A549 (cell line): ENCODE data around the gene HS6ST2. TPM values are rescaled to one million over a fixed set of nuclear protein-coding genes. Genes with fewer than 3 reads are reported as not detected.

Experiments
- ATAC-seq, 2 experiments: fragments of 200-7000 bp in 1 of 2; fragments of >200 bp in 1 of 2; cut with Nextera tagmentation in 1 of 2; cut with Tn5 transposase in 1 of 2; 3 replicates each; pipeline versions ENCODE4 v1.8.0 to v1.9.1; 2018 to 2020; ENCODE audit warnings: mild to moderate bottlenecking in 1 of 2, moderate library complexity in 1 of 2
- CTCF ChIA-PET: fragments of 300-600 bp; sonication (Branson Sonifier 250); formaldehyde crosslinking; extraction: SDS; loops from one replicate; lab custom pipeline; 2021; ENCODE audit warnings: antibody characterized with exemption, inconsistent platforms; lab: Yijun Ruan, JAX
- POLR2A ChIA-PET: fragments of 350-600 bp; formaldehyde crosslinking; extraction: SDS; loops from one replicate; lab custom pipeline; 2021; ENCODE audit warnings: antibody characterized with exemption, inconsistent platforms; lab: Yijun Ruan, JAX
- DNase-seq, 2 experiments: peaks; one replicate each; pipeline versions ENCODE4 v3.0.0 to v3.0.0-alpha.2; 2011 to 2016; ENCODE audit warnings: low read depth in 1 of 2, low spot score in 1 of 2
- FAIRE-seq: peaks from 2 replicates; lab custom pipeline; 2011; peaks lifted over from hg19 to GRCh38; lab: Jason Lieb, UNC
- H3K27ac ChIP-seq, 2 experiments: fragments of >200 bp; sonication (Bioruptor Twin); formaldehyde crosslinking; 3 replicates each; pipeline ENCODE4 v1.5.1; 2016 to 2017
- H3K4me1 ChIP-seq: fragments of >200 bp; sonication (Bioruptor Twin); formaldehyde crosslinking; 3 replicates; pipeline ENCODE4 v1.6.1; 2016
- H3K4me2 ChIP-seq: fragments of >200 bp; sonication (Bioruptor Twin); formaldehyde crosslinking; 3 replicates; pipeline ENCODE4 v1.6.1; 2016
- H3K4me3 ChIP-seq: fragments of >200 bp; sonication (Bioruptor Twin); formaldehyde crosslinking; 3 replicates; pipeline ENCODE4 v1.5.1; 2016
- H3K9me3 ChIP-seq: fragments of >200 bp; sonication (Bioruptor Twin); formaldehyde crosslinking; 3 replicates; pipeline ENCODE4 v1.6.1; 2016
- BHLHE40 ChIP-seq: IDR thresholded peaks from 2 replicates; pipeline ENCODE4 v1.6.1; 2012; ENCODE audit warnings: low read depth, low read length, inconsistent platforms
- CHD4 ChIP-seq: fragments of 200-600 bp; sonication (generic); IDR thresholded peaks from 2 replicates; pipeline ENCODE4 v1.6.1; 2016; ENCODE audit warnings: antibody characterized with exemption, mild to moderate bottlenecking, borderline replicate concordance
- FOSL2 ChIP-seq, 2 experiments: fragments of 450-650 bp in 1 of 2; fragments of >200 bp in 1 of 2; sonication (Bioruptor Twin) in 1 of 2; formaldehyde crosslinking; IDR thresholded peaks; 2 replicates each; pipeline versions ENCODE4 v1.5.0 to v1.6.1; 2016 to 2020; ENCODE audit warnings: mild to moderate bottlenecking in 1 of 2, moderate library complexity in 1 of 2
- FOXS1 ChIP-seq: fragments of 250-450 bp; sonication (Bioruptor Pico); IDR thresholded peaks from 2 replicates; pipeline ENCODE4 v1.5.0; 2020; ENCODE audit warnings: mild to moderate bottlenecking, moderate library complexity
- GATA3 ChIP-seq: IDR thresholded peaks from 2 replicates; pipeline ENCODE4 v1.6.1; 2012; ENCODE audit warnings: borderline replicate concordance
- HOXA7 ChIP-seq: fragments of 250-450 bp; sonication (Bioruptor Pico); IDR thresholded peaks from 2 replicates; pipeline ENCODE4 v1.5.0; 2020; ENCODE audit warnings: mild to moderate bottlenecking, moderate library complexity
- HOXB13 ChIP-seq: fragments of 250-450 bp; sonication (Bioruptor Pico); IDR thresholded peaks from 2 replicates; pipeline ENCODE4 v1.5.0; 2020; ENCODE audit warnings: low read depth, mild to moderate bottlenecking, moderate library complexity
- KDM5A ChIP-seq: fragments of 200-600 bp; sonication (generic); IDR thresholded peaks from 2 replicates; pipeline ENCODE4 v1.6.1; 2016; ENCODE audit warnings: antibody characterized with exemption, mild to moderate bottlenecking
- MAFK ChIP-seq: fragments of 450-650 bp; IDR thresholded peaks from 2 replicates; pipeline ENCODE4 v1.6.1; 2014; ENCODE audit not compliant: partially characterized antibody
- MYC ChIP-seq: IDR thresholded peaks from 2 replicates; pipeline ENCODE4 v1.6.1; 2012; ENCODE audit warnings: mild to moderate bottlenecking, inconsistent platforms, low read length, improper control_type of control experiment, borderline replicate concordance
- PHF8 ChIP-seq: fragments of 200-600 bp; sonication (generic); IDR thresholded peaks from 2 replicates; pipeline ENCODE4 v1.6.1; 2016; ENCODE audit warnings: low read depth, mild to moderate bottlenecking, antibody characterized with exemption, moderate library complexity, borderline replicate concordance
- POLR2A ChIP-seq: IDR thresholded peaks from 2 replicates; pipeline ENCODE4 v1.6.1; 2012; ENCODE audit warnings: mild to moderate bottlenecking, low read length
- RAD21 ChIP-seq, 2 experiments: fragments of >200 bp in 1 of 2; sonication (Bioruptor Twin) in 1 of 2; formaldehyde crosslinking in 1 of 2; IDR thresholded peaks in 1 of 2; conservative IDR thresholded peaks in 1 of 2; 2 replicates in 1 of 2; 3 replicates in 1 of 2; pipeline ENCODE4 v1.6.1; 2012 to 2018; ENCODE audit warnings: inconsistent platforms in 1 of 2
- SMC3 ChIP-seq: fragments of >200 bp; sonication (Bioruptor Twin); formaldehyde crosslinking; IDR thresholded peaks from 3 replicates; pipeline ENCODE4 v1.6.1; 2018; ENCODE audit warnings: inconsistent platforms
- TFCP2L1 ChIP-seq: fragments of 250-450 bp; sonication (Bioruptor Pico); IDR thresholded peaks from 2 replicates; pipeline ENCODE4 v1.5.0; 2021; ENCODE audit warnings: mild to moderate bottlenecking
- ZNF302 ChIP-seq: fragments of 250-450 bp; sonication (Bioruptor Pico); IDR thresholded peaks from 2 replicates; pipeline ENCODE4 v1.9.0; 2021; ENCODE audit warnings: inconsistent platforms, mild to moderate bottlenecking, moderate library complexity
- WGBS: methylation state at CpG from one replicate; pipeline ENCODE4 v1.1.6; 2017; ENCODE audit errors: missing lambda C conversion rate; 5-methylcytosine and 5-hydroxymethylcytosine counted together
- polyA plus RNA-seq, 4 experiments: library from polyadenylated mRNA; depleted of rRNA in 3 of 4; stranded (reverse); fragments of >200 nt; fragmentation: RNase III in 1 of 4; extraction: RNeasy Plus Mini Kit Qiagen cat#74134 plus additional on column Dnase treatment in 1 of 4; gene quantifications; 2 replicates in 3 of 4; 3 replicates in 1 of 4; pipeline ENCODE4 v1.2.3, GENCODE V29; 2011 to 2017
- TF ChIP-seq, protein P1 (sequence below): fragments of 450-650 bp; IDR thresholded peaks from 2 replicates; pipeline ENCODE4 v1.6.1; 2014; ENCODE audit warnings: antibody characterized with exemption
- TF ChIP-seq, protein P2 (sequence below): fragments of >200 bp; sonication (Bioruptor Twin); formaldehyde crosslinking; IDR thresholded peaks from 3 replicates; pipeline ENCODE4 v1.6.1; 2016
- TF ChIP-seq, protein P3 (sequence below): IDR thresholded peaks from 2 replicates; pipeline ENCODE4 v1.6.1; 2012; ENCODE audit warnings: low read depth, borderline replicate concordance
- TF ChIP-seq, protein P4 (sequence below): IDR thresholded peaks from 2 replicates; pipeline ENCODE4 v1.6.1; 2012

The HS6ST2 gene
- polyA plus RNA-seq, 2 of the 4 experiments (the other 2 are of a cell fraction) = 0.01 to 0.04 TPM

DNA sequence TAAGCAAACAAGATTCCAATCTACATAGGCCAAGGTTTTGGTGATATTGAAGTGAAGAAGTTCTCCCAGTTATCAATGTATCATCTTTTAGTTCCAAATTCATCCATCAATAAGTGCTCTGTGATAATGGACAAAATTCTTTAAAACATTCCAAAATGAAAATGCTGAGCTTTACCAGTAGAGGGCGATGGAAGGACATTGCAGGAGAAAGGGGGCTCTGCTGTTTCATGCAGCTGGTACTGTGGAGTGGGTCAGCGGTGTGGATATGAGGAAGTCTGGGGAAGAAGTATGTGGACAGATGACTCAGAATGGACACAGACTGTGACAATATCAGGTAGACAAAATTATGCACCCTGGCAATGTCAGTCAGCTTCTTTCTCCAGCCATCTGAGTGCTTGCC, 46.6 kb upstream of the HS6ST2 start (continued):
- peak; percentile 36; the same call in 2 of the 3 replicates for TF ChIP-seq SMC3
- peak in 1 of 2 experiments; percentile 57; a peak in 2 of 5 replicates for TF ChIP-seq RAD21 (conservative IDR thresholded peaks at IDR 0.05 in 1 of 2, IDR thresholded peaks at IDR 0.05 in 1 of 2)
- no peak for TF ChIP-seq KDM5A

DNA sequence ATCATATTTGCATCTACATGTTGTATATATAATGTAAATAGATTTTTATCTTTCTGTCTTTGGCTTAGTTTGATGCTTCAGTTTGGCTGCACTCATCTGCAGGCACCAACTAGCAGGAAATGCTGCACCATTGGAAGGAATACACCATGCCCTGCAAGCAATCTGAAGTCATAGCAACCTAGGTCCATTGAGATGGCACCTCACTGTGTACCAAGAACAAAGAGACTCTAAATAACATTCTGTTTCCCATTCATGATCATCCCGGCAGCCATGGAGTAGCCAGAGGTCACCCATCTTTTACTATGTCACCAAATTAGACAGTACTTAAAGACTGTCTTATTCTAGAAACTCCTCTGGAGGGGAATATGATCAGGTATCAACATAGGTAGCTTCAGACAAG, 40.8 kb upstream of the HS6ST2 start:
- no peak for FAIRE-seq
- DNase-seq = no peak
- ChIA-PET CTCF (no interaction called here), POLR2A (no interaction called here)
- TF ChIP-seq, protein P1, sequence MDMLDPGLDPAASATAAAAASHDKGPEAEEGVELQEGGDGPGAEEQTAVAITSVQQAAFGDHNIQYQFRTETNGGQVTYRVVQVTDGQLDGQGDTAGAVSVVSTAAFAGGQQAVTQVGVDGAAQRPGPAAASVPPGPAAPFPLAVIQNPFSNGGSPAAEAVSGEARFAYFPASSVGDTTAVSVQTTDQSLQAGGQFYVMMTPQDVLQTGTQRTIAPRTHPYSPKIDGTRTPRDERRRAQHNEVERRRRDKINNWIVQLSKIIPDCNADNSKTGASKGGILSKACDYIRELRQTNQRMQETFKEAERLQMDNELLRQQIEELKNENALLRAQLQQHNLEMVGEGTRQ = no peak
- TF ChIP-seq MYC (no peak), PHF8 (no peak), POLR2A (no peak)
- no peaks in the 10 kb centered on the region for H3K9me3 ChIP-seq
- no peaks in the 10 kb centered on the region for H3K4me1 ChIP-seq
- H3K27ac ChIP-seq = no peak overlapping the region
- H3K4me2 ChIP-seq = no peak overlapping the region
- 0% methylated on average over 1 of the region's 1 CpG for WGBS
- no peak for ATAC-seq
- H3K4me3 ChIP-seq = no peak overlapping the region

DNA sequence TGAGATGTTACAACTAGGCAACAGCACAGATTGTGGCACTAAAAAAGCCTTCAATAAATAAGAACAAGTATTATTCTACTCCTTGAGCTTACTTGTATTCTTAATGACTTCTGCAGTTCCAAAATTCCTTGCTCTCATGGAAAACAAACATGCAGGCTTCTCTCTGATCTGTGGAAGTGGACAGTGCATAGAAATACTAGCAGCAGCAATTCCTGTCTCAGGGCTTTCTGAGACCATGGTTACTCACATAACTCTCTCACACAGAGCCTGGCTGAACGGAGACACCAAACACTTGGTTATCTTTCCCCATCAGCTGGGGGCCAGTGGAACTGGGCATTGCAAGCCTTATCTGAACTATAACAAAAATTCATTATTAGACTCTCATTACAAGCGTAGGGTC, 32.4 kb upstream of the HS6ST2 start:
- WGBS = 0% methylated on average over 2 of the region's 2 CpGs
- TF ChIP-seq GATA3 = no peak
- no peak for TF ChIP-seq FOSL2 (IDR thresholded peaks at IDR 0.05)
- no peak for TF ChIP-seq FOSL2 (CRISPR knock-in tag; IDR thresholded peaks at IDR 0.05)
- TF ChIP-seq CHD4 = no peak
- TF ChIP-seq, protein P2, sequence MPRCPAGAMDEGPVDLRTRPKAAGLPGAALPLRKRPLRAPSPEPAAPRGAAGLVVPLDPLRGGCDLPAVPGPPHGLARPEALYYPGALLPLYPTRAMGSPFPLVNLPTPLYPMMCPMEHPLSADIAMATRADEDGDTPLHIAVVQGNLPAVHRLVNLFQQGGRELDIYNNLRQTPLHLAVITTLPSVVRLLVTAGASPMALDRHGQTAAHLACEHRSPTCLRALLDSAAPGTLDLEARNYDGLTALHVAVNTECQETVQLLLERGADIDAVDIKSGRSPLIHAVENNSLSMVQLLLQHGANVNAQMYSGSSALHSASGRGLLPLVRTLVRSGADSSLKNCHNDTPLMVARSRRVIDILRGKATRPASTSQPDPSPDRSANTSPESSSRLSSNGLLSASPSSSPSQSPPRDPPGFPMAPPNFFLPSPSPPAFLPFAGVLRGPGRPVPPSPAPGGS = no peak
- TF ChIP-seq TFCP2L1 (CRISPR knock-in tag) = no peak
- no peak for TF ChIP-seq FOXS1 (CRISPR knock-in tag)
- no peak for TF ChIP-seq HOXB13 (CRISPR knock-in tag)
- TF ChIP-seq HOXA7 (CRISPR knock-in tag) = no peak
- TF ChIP-seq ZNF302 = no peak
- DNase-seq (no peak), FAIRE-seq (no peak), ATAC-seq (no peak)
- Histone ChIP-seq H3K27ac (no peak overlapping the region), H3K4me3 (no peak overlapping the region), H3K4me2 (no peak overlapping the region), H3K4me1 (no peaks in the 10 kb centered on the region), H3K9me3 (no peaks in the 10 kb centered on the region)
- ChIA-PET CTCF (interaction anchor here (1.4 kb wide), 1 partner anchor 14 kb away, joined by 3 read pairs; no protein-coding TSS in a partner anchor), POLR2A (no interaction called here)

DNA sequence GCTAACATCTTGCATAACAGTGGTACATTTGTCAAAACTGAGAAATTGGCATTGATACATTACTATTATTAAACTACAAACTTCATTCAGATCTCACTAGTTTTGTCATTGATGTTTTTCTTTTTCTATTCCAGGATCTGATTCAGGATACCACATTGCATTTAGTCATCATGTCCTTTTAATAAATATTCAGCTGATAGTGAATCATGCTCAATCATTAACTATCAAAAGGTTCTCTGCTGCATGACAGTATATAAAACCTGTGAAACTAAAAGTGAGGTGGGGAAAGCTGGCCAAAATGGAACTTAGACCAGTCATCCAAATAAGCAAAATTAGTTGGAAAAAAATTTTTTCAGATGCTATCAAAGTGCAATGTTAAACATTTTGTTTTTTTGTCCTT, 28.1 kb upstream of the HS6ST2 start:
- Histone ChIP-seq H3K4me1 (no peaks in the 10 kb centered on the region), H3K9me3 (no peaks in the 10 kb centered on the region), H3K27ac (no peak overlapping the region), H3K4me3 (no peak overlapping the region), H3K4me2 (no peak overlapping the region)
- ATAC-seq = no peak
- DNase-seq = no peak
- TF ChIP-seq MAFK (no peak), BHLHE40 (no peak)
- TF ChIP-seq, protein P3, sequence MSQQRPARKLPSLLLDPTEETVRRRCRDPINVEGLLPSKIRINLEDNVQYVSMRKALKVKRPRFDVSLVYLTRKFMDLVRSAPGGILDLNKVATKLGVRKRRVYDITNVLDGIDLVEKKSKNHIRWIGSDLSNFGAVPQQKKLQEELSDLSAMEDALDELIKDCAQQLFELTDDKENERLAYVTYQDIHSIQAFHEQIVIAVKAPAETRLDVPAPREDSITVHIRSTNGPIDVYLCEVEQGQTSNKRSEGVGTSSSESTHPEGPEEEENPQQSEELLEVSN = no peak
- TF ChIP-seq, protein P4, sequence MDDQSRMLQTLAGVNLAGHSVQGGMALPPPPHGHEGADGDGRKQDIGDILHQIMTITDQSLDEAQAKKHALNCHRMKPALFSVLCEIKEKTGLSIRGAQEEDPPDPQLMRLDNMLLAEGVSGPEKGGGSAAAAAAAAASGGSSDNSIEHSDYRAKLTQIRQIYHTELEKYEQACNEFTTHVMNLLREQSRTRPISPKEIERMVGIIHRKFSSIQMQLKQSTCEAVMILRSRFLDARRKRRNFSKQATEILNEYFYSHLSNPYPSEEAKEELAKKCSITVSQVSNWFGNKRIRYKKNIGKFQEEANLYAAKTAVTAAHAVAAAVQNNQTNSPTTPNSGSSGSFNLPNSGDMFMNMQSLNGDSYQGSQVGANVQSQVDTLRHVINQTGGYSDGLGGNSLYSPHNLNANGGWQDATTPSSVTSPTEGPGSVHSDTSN = no peak
- peak; percentile 43 for FAIRE-seq
- CTCF ChIA-PET = interaction anchor here (1.3 kb wide), 1 partner anchor 11 kb away, joined by 3 read pairs; no protein-coding TSS in a partner anchor
- POLR2A ChIA-PET = no interaction called here
